ENCODE results near the gene SCARF1. TPM values are rescaled to one million over a fixed set of nuclear protein-coding genes. Genes with fewer than 3 reads are reported as not detected.

Gene SCARF1
- polyA plus RNA-seq, 1 donor from 2014 or later, result 3.0 TPM

- Histone ChIP-seq H3K36me3 (ENCODE audit: insufficient read depth, low read length) (peaks cover 10% of the 10 kb centered on the region), H4K20me1 (ENCODE audit: insufficient read depth) (no peaks in the 10 kb centered on the region), H3K27ac (ENCODE audit: low read length) (no peak overlapping the region), H3K4me3 (ENCODE audit: low read length) (no peak overlapping the region), H3F3A (ENCODE audit: insufficient read depth, low read length, poor library complexity, severe bottlenecking) (no peaks in the 10 kb centered on the region), H3K9me3 (ENCODE audit: low read length) (peaks cover 11% of the 10 kb centered on the region), H3K9ac (ENCODE audit: low read length) (no peak overlapping the region), H3K4me2 (ENCODE audit: low read length) (no peak overlapping the region), H2AFZ (ENCODE audit: low read depth, low read length) (no peak overlapping the region), H3K27me3 (ENCODE audit: insufficient read depth, low read depth, low read length) (no peaks in the 10 kb centered on the region), H3K9me2 (ENCODE audit: insufficient read depth, low read length) (no peaks in the 10 kb centered on the region), H3K79me2 (replicated peaks; ENCODE audit: insufficient read depth, low read length) (no peaks in the 10 kb centered on the region)
- TF ChIP-seq CTCF (IDR thresholded peaks at IDR 0.05; ENCODE audit: poor library complexity, severe bottlenecking) (no peak), MXI1 (conservative IDR thresholded peaks at IDR 0.05; ENCODE audit: poor library complexity, severe bottlenecking) (no peak), REST (IDR thresholded peaks at IDR 0.05; ENCODE audit: borderline replicate concordance) (no peak), EP300 (conservative IDR thresholded peaks at IDR 0.05; ENCODE audit: poor library complexity, severe bottlenecking) (no peak), TAF1 (IDR thresholded peaks at IDR 0.05; ENCODE audit: low read depth) (no peak), EZH2 (IDR thresholded peaks at IDR 0.05; ENCODE audit: borderline replicate concordance, insufficient read depth, low read length, poor library complexity, severe bottlenecking) (no peak), POLR2AphosphoS5 (IDR thresholded peaks at IDR 0.05) (no peak), SMC3 (conservative IDR thresholded peaks at IDR 0.05; ENCODE audit: poor library complexity) (no peak), RAD21 (conservative IDR thresholded peaks at IDR 0.05) (no peak)
These were observed 47.0 kb downstream of the SCARF1 start for GRCh38 chr17:1598399-1599095.

- no peaks in the 10 kb centered on the region for H4K20me1 ChIP-seq (ENCODE audit: insufficient read depth)
- peaks cover 11% of the 10 kb centered on the region for H3K9me3 ChIP-seq (ENCODE audit: low read length)
- no peak overlapping the region for H3K9ac ChIP-seq (ENCODE audit: low read length)
- TF ChIP-seq EP300 (conservative IDR thresholded peaks at IDR 0.05; ENCODE audit: poor library complexity, severe bottlenecking) (no peak), REST (IDR thresholded peaks at IDR 0.05; ENCODE audit: borderline replicate concordance) (no peak), MXI1 (conservative IDR thresholded peaks at IDR 0.05; ENCODE audit: poor library complexity, severe bottlenecking) (no peak), EZH2 (IDR thresholded peaks at IDR 0.05; ENCODE audit: borderline replicate concordance, insufficient read depth, low read length, poor library complexity, severe bottlenecking) (no peak), TAF1 (IDR thresholded peaks at IDR 0.05; ENCODE audit: low read depth) (no peak), SMC3 (conservative IDR thresholded peaks at IDR 0.05; ENCODE audit: poor library complexity) (no peak), CTCF (IDR thresholded peaks at IDR 0.05; ENCODE audit: poor library complexity, severe bottlenecking) (no peak), POLR2AphosphoS5 (IDR thresholded peaks at IDR 0.05) (no peak), RAD21 (conservative IDR thresholded peaks at IDR 0.05) (no peak)
- H3K4me2 ChIP-seq (ENCODE audit: low read length), result no peak overlapping the region
- no peaks in the 10 kb centered on the region for H3K9me2 ChIP-seq (ENCODE audit: insufficient read depth, low read length)
- peaks cover 10% of the 10 kb centered on the region for H3K36me3 ChIP-seq (ENCODE audit: insufficient read depth, low read length)
- no peaks in the 10 kb centered on the region for H3K79me2 ChIP-seq (replicated peaks; ENCODE audit: insufficient read depth, low read length)
- no peaks in the 10 kb centered on the region for H3F3A ChIP-seq (ENCODE audit: insufficient read depth, low read length, poor library complexity, severe bottlenecking)
- H3K4me3 ChIP-seq (ENCODE audit: low read length), result no peak overlapping the region
- H2AFZ ChIP-seq (ENCODE audit: low read depth, low read length), result no peak overlapping the region
- no peak overlapping the region for H3K27ac ChIP-seq (ENCODE audit: low read length)
- H3K27me3 ChIP-seq (ENCODE audit: insufficient read depth, low read depth, low read length), result no peaks in the 10 kb centered on the region
These were observed 47.6 kb downstream of the SCARF1 start for GRCh38 chr17:1597861-1598342.

Measured in neural cell (in vitro differentiated cells).